Sigmoid colon (tissue), 7 donors: Measurements from ENCODE around the gene NUB1. TPM values are rescaled to one million over a fixed set of nuclear protein-coding genes. Genes with fewer than 3 reads are reported as not detected.
"Not testable (repeated sequence)": the region's sequence is repeated elsewhere in the genome, so short reads cannot be mapped to it uniquely, and the experiment has no call there.

ENCODE experiments used
- DNase-seq: peaks from one replicate; pipeline ENCODE4 v3.0.0-alpha.2; 2019
- H3K27ac ChIP-seq, 4 donors: fragments of 200-600 bp; sonication (generic); one replicate each; pipeline ENCODE4 v1.5.1; 2016 to 2019; ENCODE audit warnings: mild to moderate bottlenecking in 1 of 4
- H3K27me3 ChIP-seq, 3 donors: fragments of 200-600 bp; sonication (generic); one replicate each; pipeline ENCODE4 v1.5.1; 2019; ENCODE audit warnings: mild to moderate bottlenecking in 1 of 3
- H3K36me3 ChIP-seq, 4 donors: fragments of 200-600 bp; sonication (generic); one replicate each; pipeline ENCODE4 v1.5.1; 2016 to 2019
- H3K4me1 ChIP-seq, 4 donors: fragments of 200-600 bp; sonication (generic); one replicate each; pipeline ENCODE4 v1.5.1; 2017 to 2019
- H3K4me3 ChIP-seq, 4 donors: fragments of 200-600 bp; sonication (generic); one replicate each; pipeline ENCODE4 v1.5.1; 2017 to 2019; ENCODE audit warnings: mild to moderate bottlenecking in 2 of 4, moderate library complexity in 1 of 4
- H3K9me3 ChIP-seq, 4 donors: fragments of 200-600 bp in 3 of 4; sonication (generic) in 3 of 4; one replicate each; pipeline versions ENCODE4 v1.5.1 to v1.6.1; 2013 to 2019
- CTCF ChIP-seq, 4 experiments: fragments of 450-650 bp in 3 of 4; fragments of 200-600 bp in 1 of 4; IDR thresholded peaks; one replicate each; pipeline ENCODE4 v1.5.1; 2016 to 2019; ENCODE audit warnings: antibody characterized with exemption in 4 of 4, mild to moderate bottlenecking in 3 of 4, moderate library complexity in 2 of 4
- EP300 ChIP-seq, 4 donors: sonication (generic); formaldehyde crosslinking; IDR thresholded peaks; one replicate each; pipeline ENCODE4 v1.6.1; 2017; ENCODE audit warnings: antibody characterized with exemption in 4 of 4
- POLR2A ChIP-seq, 2 donors: fragments of 450-650 bp; IDR thresholded peaks; one replicate each; pipeline ENCODE4 v1.6.1; 2016; ENCODE audit warnings: antibody characterized with exemption in 2 of 2, mild to moderate bottlenecking in 2 of 2, moderate library complexity in 2 of 2
- POLR2AphosphoS5 ChIP-seq, 4 donors: sonication (generic); formaldehyde crosslinking; IDR thresholded peaks; one replicate each; pipeline ENCODE4 v1.6.1; 2017; ENCODE audit warnings: antibody characterized with exemption in 4 of 4
- WGBS, 2 donors: extraction: QIAGEN DNeasy Blood & Tissue Kit; methylation state at CpG; one replicate each; pipeline ENCODE4 v1.1.7; 2013; 5-methylcytosine and 5-hydroxymethylcytosine counted together
- intact Hi-C: fragments of 100-400 bp; cut with DNase I; formaldehyde crosslinking; loops from one replicate; pipeline ENCODE4 v1.15.1; 2023
- polyA plus RNA-seq, 3 donors: library from polyadenylated mRNA; stranded (reverse); fragments of 200-250 nt; gene quantifications; one replicate each; pipeline ENCODE4 v1.2.3, GENCODE V29; 2013
- total RNA-seq, 4 donors: library from RNA; depleted of rRNA; stranded (reverse); fragments of >200 nt; gene quantifications; one replicate each; pipeline ENCODE4 v1.1.0, GENCODE V29; 2016
- donor health status: healthy with polysubstance abuse.
- donor health status: Bipolar disorder and iron deficiency.
- donor health status: healthy.

Gene NUB1
- total and polyA plus RNA-seq, 7 donors, result 36.6 to 73.8 (median 50.1) TPM

GRCh38 chr7:151299530-151299929, 42.1 kb upstream of the NUB1 start:
- H3K27ac ChIP-seq, result no peak overlapping the region
- no peak for DNase-seq
- no peak overlapping the region for H3K4me3 ChIP-seq
- no peak for TF ChIP-seq EP300 (IDR thresholded peaks at IDR 0.05)
- H3K9me3 ChIP-seq, result peaks cover 0 to 3% (median 0%) of the 10 kb centered on the region in 4 donors
- peaks cover 5 to 29% (median 15%) of the 10 kb centered on the region in 3 donors for H3K27me3 ChIP-seq
- intact Hi-C loops, result no loop called here
- no peaks in the 10 kb centered on the region for H3K36me3 ChIP-seq
- peaks cover 0 to 11% (median 9%) of the 10 kb centered on the region in 4 donors for H3K4me1 ChIP-seq
- WGBS, 2 donors, result 91 to 94% methylated on average over 6 of the region's 6 CpGs

- intact Hi-C loops, result loop anchor here (5.0 kb wide), 1 partner anchor 128 kb away; no protein-coding TSS in a partner anchor
- 83 to 84% methylated on average over 7 of the region's 7 CpGs for WGBS, 2 donors
- no peaks in the 10 kb centered on the region for H3K36me3 ChIP-seq
- peaks cover 0 to 11% (median 9%) of the 10 kb centered on the region in 4 donors for H3K4me1 ChIP-seq
- H3K9me3 ChIP-seq, result peaks cover 0 to 3% (median 0%) of the 10 kb centered on the region in 4 donors
- no peak overlapping the region for H3K27ac ChIP-seq
- no peak for TF ChIP-seq POLR2A (IDR thresholded peaks at IDR 0.05)
- no peak for TF ChIP-seq POLR2AphosphoS5 (IDR thresholded peaks at IDR 0.05)
- TF ChIP-seq CTCF (IDR thresholded peaks at IDR 0.05), result no peak
- no peak for TF ChIP-seq EP300 (IDR thresholded peaks at IDR 0.05)
- peaks cover 5 to 34% (median 15%) of the 10 kb centered on the region in 3 donors for H3K27me3 ChIP-seq
- no peak overlapping the region for H3K4me3 ChIP-seq
- DNase-seq, result no peak
Measured at GRCh38 chr7:151299940-151300645, 41.5 kb upstream of the NUB1 start.

- no peak for DNase-seq
- no peak overlapping the region for H3K27ac ChIP-seq
- WGBS, 2 donors, result 77 to 84% methylated on average over 20 of the region's 20 CpGs
- intact Hi-C loops, result loop anchor here (2.0 to 5.0 kb wide), 2 partner anchors 129 to 177 kb away; no protein-coding TSS in a partner anchor
- peaks cover 5 to 48% (median 23%) of the 10 kb centered on the region in 3 donors for H3K27me3 ChIP-seq
- peaks cover 0 to 11% (median 9%) of the 10 kb centered on the region in 4 donors for H3K4me1 ChIP-seq
- no peak overlapping the region for H3K4me3 ChIP-seq
- no peaks in the 10 kb centered on the region for H3K9me3 ChIP-seq
- no peaks in the 10 kb centered on the region for H3K36me3 ChIP-seq
- no peak for TF ChIP-seq POLR2AphosphoS5 (IDR thresholded peaks at IDR 0.05)
- TF ChIP-seq POLR2A (IDR thresholded peaks at IDR 0.05), result no peak
- no peak for TF ChIP-seq CTCF (IDR thresholded peaks at IDR 0.05)
- no peak for TF ChIP-seq EP300 (IDR thresholded peaks at IDR 0.05)
Measured at GRCh38 chr7:151301471-151302462, 39.8 kb upstream of the NUB1 start.

- not testable (repeated sequence) for H3K27ac ChIP-seq, H3K4me3 ChIP-seq, H3K9me3 ChIP-seq, DNase-seq, H3K36me3 ChIP-seq
- intact Hi-C loops, result loop anchor here (5.0 kb wide), 1 partner anchor 132 kb away; no protein-coding TSS in a partner anchor
- Histone ChIP-seq H3K27me3 (peaks cover 5 to 49% (median 28%) of the 10 kb centered on the region in 3 donors), H3K4me1 (peaks cover 0 to 11% (median 9%) of the 10 kb centered on the region in 4 donors)
- 69 to 77% methylated on average over 19 of the region's 19 CpGs for WGBS, 2 donors
Measured at GRCh38 chr7:151304251-151304650, 37.4 kb upstream of the NUB1 start.

- Histone ChIP-seq H3K27me3 (peaks cover 5 to 49% (median 28%) of the 10 kb centered on the region in 3 donors), H3K27ac (no peak overlapping the region), H3K4me3 (no peak overlapping the region), H3K36me3 (no peaks in the 10 kb centered on the region), H3K4me1 (peaks cover 0 to 11% (median 9%) of the 10 kb centered on the region in 4 donors), H3K9me3 (no peaks in the 10 kb centered on the region)
- WGBS, 2 donors, result 15 to 20% methylated on average over 7 of the region's 7 CpGs
- TF ChIP-seq CTCF (IDR thresholded peaks at IDR 0.05) (no peak), EP300 (IDR thresholded peaks at IDR 0.05) (no peak)
- intact Hi-C loops, result loop anchor here (5.0 kb wide), 1 partner anchor 133 kb away; no protein-coding TSS in a partner anchor
- DNase-seq, result no peak
Measured at GRCh38 chr7:151304856-151305255, 36.8 kb upstream of the NUB1 start.
